Stimulated activated CD4-positive, alpha-beta T cell treated with anti-CD3 and anti-CD28 coated beads, Interleukin-4, amount 100 ng/mL, for 24 hours (primary cell): ENCODE measurements around the gene PACSIN1.

Experiments used
- DNase-seq: peaks from one replicate; pipeline ENCODE4 v3.0.0-alpha.2; 2020

The PACSIN1 gene

GRCh38 chr6:34515473-34516387, 49.9 kb downstream of the PACSIN1 start:
- no peak for DNase-seq

GRCh38 chr6:34516391-34517324, 50.8 kb downstream of the PACSIN1 start:
- DNase-seq: no peak

- no peak for DNase-seq
Observed at GRCh38 chr6:34517461-34517881, 51.6 kb downstream of the PACSIN1 start.

- DNase-seq: no peak
Observed at GRCh38 chr6:34517966-34518365, 52.1 kb downstream of the PACSIN1 start.

GRCh38 chr6:34518669-34519365, 52.9 kb downstream of the PACSIN1 start:
- DNase-seq: no peak

- DNase-seq: no peak
Observed at GRCh38 chr6:34519971-34520644, 54.2 kb downstream of the PACSIN1 start.

GRCh38 chr6:34520645-34521462, 55.0 kb downstream of the PACSIN1 start:
- no peak for DNase-seq

- no peak for DNase-seq
Observed at GRCh38 chr6:34521463-34522285, 55.8 kb downstream of the PACSIN1 start.

- DNase-seq: no peak
Observed at GRCh38 chr6:34522761-34523160, 56.9 kb downstream of the PACSIN1 start.

GRCh38 chr6:34523441-34524206, 57.7 kb downstream of the PACSIN1 start:
- DNase-seq: no peak

- DNase-seq: no peak
Observed at GRCh38 chr6:34524499-34524898, 58.6 kb downstream of the PACSIN1 start.

GRCh38 chr6:34524971-34525370, 59.1 kb downstream of the PACSIN1 start:
- no peak for DNase-seq

GRCh38 chr6:34525431-34526175, 59.7 kb downstream of the PACSIN1 start:
- DNase-seq: no peak

- DNase-seq: no peak
Observed at GRCh38 chr6:34526241-34526972, 60.5 kb downstream of the PACSIN1 start.

- DNase-seq: peak; percentile 96
Observed at GRCh38 chr6:34526992-34527728, 61.3 kb downstream of the PACSIN1 start.

- no peak for DNase-seq
Observed at GRCh38 chr6:34527751-34528670, 62.1 kb downstream of the PACSIN1 start.
